SKM-1 treated with dmso at 0.1 percent for 144 hours (cell line): Measurements from ENCODE around the gene CHID1.

ENCODE experiments used
- DNase-seq: peaks from one replicate; lab custom pipeline; 2025; ENCODE audit not compliant: unreplicated experiment; lab: John Stamatoyannopoulos, UW

CHID1 gene

DNA sequence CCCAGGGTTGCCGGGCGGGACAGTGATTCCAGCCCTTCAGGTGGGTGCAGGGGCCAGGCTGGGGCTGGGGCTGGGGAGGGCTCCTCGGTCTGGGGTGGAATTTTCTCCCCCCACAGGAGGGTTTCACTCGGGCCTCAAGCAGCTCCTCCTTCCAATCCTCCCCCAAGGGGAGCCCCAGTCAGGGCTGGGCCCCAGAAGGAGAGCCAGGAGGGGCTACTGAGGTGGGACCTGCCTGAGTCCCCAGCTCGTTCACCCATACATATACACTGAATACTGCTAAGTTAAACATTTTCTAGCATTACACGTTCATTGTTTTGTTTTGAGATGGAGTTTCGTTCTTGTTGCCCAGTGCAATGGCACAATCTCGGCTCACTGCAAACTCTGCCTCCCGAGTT lies 84.4 kb downstream of the CHID1 start:
- no peak for DNase-seq

DNA sequence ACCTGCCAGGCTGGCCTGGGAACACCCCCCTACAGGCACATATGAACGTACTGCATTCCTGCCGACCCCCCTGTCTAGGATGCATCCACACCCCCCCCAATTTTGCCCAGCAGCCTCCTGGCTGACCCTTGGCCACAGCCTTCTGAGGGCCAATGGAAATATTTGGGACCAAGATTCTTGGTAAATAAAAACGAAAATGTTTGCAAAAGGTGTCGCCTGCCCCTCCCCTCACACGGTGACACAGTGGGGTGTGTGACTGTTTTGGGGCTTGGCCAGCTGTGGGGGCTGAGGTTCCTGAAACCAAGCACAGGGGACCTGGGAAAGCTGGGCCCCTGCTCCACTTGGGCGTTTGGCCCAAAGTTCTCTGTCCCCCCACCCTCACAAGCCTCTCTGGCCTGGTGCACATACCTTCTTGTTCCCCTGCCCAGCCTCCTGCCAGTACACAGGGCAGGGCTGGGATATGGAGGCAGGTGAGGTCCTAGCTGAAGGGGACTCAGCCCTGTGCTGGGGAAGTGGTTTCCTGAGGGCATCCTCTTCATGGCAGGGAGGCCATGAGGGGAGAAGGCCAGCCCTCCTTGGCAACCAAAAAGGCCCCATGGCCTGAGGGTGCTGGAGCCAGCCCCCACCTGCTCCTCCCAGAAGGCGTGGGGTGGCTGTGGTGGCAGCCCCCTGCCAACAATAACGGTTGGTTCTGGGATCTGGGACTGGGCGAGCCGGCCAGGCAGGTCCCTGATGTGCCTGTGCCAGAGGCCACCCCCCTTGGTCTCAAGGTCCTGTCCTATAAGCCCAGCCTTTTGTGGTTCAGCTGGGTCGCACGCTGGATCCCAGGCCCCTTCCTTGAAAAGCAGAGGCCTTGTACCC lies 85.0 kb downstream of the CHID1 start:
- DNase-seq: no peak

DNA sequence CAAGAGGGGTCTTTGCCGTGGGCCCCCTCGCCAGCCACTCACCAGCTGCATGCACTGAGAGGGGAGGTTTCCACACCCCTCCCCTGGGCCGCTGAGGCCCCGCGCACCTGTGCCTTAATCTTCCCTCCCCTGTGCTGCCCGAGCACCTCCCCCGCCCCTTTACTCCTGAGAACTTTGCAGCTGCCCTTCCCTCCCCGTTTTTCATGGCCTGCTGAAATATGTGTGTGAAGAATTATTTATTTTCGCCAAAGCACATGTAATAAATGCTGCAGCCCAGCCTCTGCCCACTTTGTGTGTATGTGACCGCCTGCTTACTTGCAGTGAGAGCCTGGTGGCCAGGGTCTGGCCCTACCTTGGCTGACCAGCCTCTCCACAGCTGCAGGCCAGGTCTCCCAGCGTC lies 85.7 kb downstream of the CHID1 start:
- no peak for DNase-seq

DNA sequence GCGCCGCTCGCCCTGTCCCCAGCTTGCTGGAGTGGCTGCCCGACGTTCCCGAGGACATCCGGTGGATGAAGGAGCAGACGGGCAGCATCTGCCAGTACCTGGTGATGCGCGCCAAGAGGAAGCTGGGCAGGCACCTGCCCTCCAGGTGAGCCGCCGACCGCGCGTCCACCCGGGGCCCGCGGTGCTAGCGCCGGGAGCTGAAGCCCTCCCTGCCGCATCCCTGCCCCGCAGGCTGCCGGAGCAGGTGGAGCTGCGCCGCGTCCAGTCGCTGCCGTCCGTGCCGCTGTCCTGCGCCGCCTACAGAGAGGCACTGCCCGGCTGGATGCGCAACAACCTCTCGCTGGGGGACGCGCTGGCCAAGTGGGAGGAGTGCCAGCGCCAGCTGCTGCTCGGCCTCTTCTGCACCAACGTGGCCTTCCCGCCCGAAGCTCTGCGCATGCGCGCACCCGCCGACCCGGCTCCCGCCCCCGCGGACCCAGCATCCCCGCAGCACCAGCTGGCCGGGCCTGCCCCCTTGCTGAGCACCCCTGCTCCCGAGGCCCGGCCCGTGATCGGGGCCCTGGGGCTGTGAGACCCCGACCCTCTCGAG lies 86.2 kb downstream of the CHID1 start:
- DNase-seq: no peak

DNA sequence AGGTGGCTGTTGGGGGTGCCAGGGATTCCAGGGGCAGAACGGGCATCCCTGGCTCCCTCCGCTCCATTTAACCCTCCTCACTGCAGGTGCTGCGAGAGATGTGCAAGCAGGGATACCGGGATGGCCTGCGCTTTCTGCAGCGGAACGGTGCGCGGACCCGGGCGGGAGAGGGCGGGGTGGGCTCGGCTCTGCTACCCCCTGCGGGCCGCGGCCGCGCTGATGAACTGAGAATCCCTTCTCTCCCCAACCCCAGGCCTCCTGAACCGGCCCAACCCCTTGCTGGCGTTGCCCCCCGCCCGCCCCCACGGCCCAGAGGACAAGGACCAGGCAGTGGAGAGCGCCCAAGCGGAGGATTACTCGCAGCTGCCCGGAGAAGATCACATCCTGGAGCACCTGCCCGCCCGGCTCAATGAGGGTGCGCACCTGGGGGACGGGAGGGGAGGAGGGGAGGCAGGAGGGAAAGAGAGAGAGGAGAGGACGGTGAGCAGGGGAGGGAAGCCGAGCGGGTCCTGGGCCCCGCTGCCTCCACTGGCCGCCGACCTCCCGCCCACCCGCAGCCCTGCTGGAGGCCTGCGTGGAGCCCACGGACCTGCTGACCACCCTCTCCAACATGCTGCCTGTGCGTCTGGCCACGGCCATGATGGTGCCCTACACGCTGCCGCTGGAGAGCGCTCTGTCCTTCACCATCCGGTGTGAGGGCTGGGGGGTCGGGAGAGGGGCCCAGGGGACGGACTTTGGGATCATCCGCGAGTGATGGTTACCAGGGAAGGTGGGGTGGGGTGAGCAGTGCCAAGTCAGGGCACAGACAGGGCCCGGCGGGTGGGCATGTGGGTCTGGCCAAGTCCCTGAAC lies 86.9 kb downstream of the CHID1 start:
- DNase-seq: no peak

DNA sequence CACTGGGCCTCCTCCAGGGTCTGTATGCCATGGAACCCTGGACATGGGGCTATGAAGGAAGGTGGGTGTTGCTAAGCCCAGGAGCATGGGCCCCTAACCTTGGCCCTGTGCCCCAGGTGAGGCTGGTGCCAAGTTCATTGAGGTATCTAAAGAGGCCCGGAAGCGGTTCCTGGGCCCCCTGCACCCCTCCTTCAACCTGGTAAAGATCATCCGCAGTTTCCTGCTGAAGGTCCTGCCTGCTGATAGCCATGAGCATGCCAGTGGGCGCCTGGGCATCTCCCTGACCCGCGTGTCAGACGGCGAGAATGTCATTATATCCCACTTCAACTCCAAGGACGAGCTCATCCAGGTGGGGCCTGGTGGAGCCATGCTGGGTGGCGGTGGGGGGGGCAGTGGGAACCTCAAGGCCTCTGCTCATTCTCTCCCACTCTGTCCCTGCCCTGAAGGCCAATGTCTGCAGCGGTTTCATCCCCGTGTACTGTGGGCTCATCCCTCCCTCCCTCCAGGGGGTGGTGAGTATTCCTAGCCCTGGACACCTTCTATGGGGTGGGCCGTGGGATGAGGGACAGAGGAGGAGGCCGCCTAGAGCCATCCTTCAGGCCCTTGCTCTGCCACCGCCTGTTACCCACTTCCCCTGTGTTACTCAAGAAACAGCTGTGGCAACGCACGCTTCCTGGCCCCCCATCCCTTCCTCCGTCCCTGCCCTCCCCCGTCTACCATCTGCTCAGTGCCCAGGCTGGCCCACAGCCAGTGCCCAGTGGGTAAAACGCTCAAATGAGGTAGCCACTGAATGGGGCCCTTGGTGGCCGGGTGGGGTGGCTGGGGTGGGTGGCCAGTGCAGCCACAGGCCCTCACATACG lies 88.9 kb downstream of the CHID1 start:
- no peak for DNase-seq

DNA sequence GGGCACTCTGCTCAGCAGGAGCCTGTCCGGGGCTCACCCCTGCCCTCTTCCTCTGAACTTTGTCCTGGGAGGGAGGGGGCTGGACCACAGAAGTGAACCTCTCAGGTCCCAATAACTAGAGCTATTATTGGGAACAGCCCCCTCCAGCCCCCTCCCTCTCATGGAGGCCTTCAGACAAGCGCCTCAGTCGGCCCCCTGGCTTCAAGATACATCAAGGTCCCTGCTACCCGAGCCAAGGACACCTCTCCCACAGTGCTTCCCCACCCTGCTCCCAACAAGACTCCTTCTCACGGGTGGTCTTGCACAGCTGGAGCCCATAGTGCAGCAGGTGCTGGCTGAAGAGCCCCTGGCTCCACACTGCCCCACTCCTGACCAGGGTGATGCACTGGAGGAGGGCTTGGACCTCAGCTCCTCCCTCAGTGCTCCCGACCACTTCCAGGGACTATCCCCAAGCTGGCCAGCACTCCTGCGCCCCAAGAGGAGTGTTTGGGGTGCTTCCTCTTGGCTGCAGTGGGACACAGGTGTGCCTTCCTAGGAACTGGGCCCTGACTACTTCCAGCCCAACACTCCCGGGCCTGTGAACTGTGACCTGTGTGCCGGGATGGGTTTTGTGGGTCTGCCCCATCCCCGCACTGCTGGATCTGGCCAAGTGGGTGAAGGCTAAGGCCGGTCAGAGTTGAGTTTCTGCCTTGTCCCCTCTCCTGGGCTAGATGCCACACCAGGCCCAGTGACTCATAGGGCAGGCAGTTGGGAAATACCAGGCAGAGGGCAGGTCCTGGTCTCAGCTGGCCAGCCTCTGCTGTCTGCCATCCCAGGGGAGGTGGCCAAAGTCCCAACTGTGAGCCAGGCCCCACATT lies 89.7 kb downstream of the CHID1 start:
- no peak for DNase-seq

DNA sequence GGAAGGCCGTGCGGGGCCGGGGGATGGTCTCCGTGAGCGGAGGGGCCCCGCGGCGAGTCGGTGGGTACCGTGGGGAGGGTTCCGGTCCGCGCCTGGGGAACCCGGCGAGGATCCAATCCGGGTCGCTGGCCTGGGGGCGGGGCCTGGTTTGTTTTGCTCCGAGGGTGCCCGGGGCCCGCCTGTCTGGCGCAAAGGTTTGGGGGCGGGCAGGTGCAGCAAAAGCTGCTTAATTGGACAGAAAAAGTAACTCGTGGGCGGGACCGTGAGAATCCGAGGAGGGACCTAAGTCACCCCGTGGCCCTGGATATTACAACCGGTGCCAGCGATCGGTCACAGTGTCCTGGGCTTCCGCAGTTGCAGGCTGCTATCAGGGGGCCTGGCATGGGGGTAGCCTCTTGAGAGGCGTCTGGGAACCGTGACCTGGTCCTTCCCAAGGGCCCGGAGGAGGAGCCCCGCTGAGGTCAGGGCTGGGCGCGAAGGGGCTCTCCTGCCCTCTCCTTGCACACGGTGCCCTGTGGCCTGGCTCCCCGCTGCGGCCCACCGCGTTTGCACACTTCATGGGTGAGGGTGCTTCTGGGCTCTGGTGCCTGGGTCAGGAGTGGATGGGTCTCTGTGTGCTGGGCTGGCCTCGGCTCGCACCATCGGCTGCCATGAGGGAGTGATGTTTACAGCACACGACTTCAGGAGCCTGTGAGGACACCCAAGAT lies 90.5 kb downstream of the CHID1 start:
- peak; percentile 66 for DNase-seq

DNA sequence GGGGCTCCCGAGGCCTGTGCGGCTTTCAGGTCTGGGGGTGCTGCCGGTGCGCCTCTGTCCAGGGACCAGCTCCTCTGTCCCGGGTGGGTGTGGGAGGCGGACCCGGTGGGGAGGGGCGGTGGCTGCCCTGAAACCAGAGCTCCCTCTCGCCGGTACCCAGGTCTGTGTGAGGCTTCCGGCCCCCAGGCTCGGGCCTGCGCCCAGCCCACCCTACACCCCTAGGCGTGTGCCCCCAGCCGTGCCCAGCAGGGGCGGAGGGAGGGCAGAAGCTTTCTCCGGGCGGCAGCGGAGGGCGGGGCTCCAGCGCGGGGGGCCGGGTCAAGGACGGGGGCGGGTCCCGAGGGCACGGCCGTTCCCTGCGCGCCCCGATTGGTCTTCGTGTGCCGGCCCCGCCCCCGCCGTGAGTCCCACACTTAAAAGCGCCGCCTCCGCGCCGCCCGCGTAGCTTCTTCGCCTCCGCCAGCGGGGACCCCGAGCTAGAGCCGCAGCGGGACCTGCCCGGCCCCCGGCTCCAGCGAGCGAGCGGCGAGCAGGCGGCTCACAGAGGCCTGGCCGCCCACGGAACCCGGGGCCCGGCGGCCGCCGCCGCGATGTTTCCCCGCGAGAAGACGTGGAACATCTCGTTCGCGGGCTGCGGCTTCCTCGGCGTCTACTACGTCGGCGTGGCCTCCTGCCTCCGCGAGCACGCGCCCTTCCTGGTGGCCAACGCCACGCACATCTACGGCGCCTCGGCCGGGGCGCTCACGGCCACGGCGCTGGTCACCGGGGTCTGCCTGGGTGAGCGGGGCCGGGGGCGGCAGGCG lies 91.3 kb downstream of the CHID1 start:
- DNase-seq: peak; percentile 86

DNA sequence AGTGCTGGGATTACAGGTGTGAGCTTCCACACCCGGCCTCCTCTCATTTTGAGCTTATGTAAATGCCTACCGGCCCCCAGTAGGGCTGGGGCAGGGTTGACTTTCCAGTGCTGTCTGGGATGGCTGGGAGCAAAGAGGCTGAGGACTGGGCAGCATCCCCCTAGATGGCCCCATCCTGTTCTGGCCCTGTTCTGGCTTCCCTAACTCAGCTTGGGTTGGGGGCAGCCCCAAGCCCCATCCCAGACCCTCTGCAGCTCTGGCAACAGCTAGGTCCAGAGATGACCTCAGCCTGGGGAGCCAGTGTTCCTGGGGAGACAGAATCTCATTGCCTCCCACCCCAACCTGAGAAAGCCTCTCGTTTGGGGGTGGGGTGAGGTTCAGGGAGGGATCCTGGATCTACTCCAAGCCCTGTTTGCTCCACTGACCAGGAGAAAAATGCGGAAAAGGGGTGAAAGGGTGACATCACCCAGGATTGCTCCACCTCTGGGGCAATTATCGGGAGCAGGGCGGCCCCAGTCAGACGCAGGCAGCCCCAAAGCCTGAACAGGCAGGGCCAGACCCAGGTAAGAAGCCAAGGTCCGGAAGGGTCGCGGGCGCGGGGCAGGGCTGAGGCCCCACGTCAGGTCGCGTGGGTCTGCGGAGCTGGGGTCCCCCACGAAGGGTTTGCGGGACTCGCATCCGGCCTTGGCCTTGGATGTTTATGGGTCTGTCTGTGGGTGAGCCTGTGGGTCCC lies 92.0 kb downstream of the CHID1 start, which contains the start of gene PNPLA2:
TSS of gene PNPLA2 (plus strand) at position 519 of the 733 bp plus-strand sequence. CDS start 805 bp downstream, outside the sequence.
- DNase-seq: no peak
